K562 (cell line): ENCODE data around the gene SH3BP5L. TPM values are rescaled to one million over a fixed set of nuclear protein-coding genes. Genes with fewer than 3 reads are reported as not detected.

Experiments used
- ATAC-seq: fragments of 200-7000 bp; cut with Tn5 transposase; 3 replicates; pipeline ENCODE4 v1.9.1; 2020; ENCODE audit warnings: moderate library complexity
- BruUV-seq: library from RNA; stranded (reverse); fragments of 400-500 nt; replicated peaks from 2 replicates; lab custom pipeline; 2021; lab: Mats Ljungman, UMichigan
- CTCF ChIA-PET: fragments of 300-600 bp; formaldehyde crosslinking; extraction: SDS; loops from one replicate; lab custom pipeline; 2021; ENCODE audit warnings: low intra/inter-chr PET ratio; lab: Yijun Ruan, JAX
- POLR2A ChIA-PET: fragments of 300-600, 350-650 bp; sonication (Branson Sonifier 250); formaldehyde crosslinking; extraction: SDS; loops from one replicate; lab custom pipeline; 2021; ENCODE audit warnings: antibody characterized with exemption, inconsistent platforms; lab: Yijun Ruan, JAX
- DNase-seq, 4 experiments: peaks; one replicate each; pipeline versions ENCODE4 v3.0.0 to v3.0.0-alpha.2; 2011 to 2018; ENCODE audit warnings: low spot score in 3 of 4, mixed read lengths in 3 of 4; ENCODE audit errors: extremely low read depth in 1 of 4
- FAIRE-seq: peaks from 2 replicates; lab custom pipeline; 2011; peaks lifted over from hg19 to GRCh38; lab: Jason Lieb, UNC
- H2AFZ ChIP-seq: 2 replicates; pipeline ENCODE4 v1.6.0; 2011; ENCODE audit warnings: low read depth, low read length, control low read depth, inconsistent platforms
- H3K27ac ChIP-seq: fragments of 200-600 bp; 3 replicates; pipeline ENCODE4 v1.8.0; 2011; ENCODE audit warnings: low read depth, mild to moderate bottlenecking, control low read depth, inconsistent platforms, low read length, moderate library complexity, mixed read lengths; ENCODE audit errors: extremely low read depth
- H3K27me3 ChIP-seq, 2 experiments: fragments of 300-600 bp in 1 of 2; 2 replicates in 1 of 2; 3 replicates in 1 of 2; pipeline versions ENCODE4 v1.6.0 to v1.8.0; 2011; ENCODE audit warnings: inconsistent platforms in 2 of 2, low read length in 2 of 2, mild to moderate bottlenecking in 1 of 2, mixed read lengths in 1 of 2, moderate library complexity in 1 of 2; ENCODE audit not compliant: control insufficient read depth in 2 of 2, insufficient read depth in 2 of 2
- H3K36me3 ChIP-seq: fragments of 300-600 bp; 3 replicates; pipeline ENCODE4 v1.8.0; 2011; ENCODE audit warnings: mild to moderate bottlenecking, low read length, inconsistent platforms; ENCODE audit not compliant: control insufficient read depth, insufficient read depth
- H3K4me1 ChIP-seq, 2 experiments: fragments of 200-600 bp in 1 of 2; replicated peaks in 1 of 2; 2 replicates in 1 of 2; 3 replicates in 1 of 2; pipeline versions ENCODE4 v1.5.1 to v1.8.0; 2011; ENCODE audit warnings: inconsistent platforms in 2 of 2, low read length in 2 of 2, mild to moderate bottlenecking in 1 of 2, mixed read lengths in 1 of 2, moderate library complexity in 1 of 2; ENCODE audit not compliant: control insufficient read depth in 2 of 2, insufficient read depth in 2 of 2
- H3K4me2 ChIP-seq: 2 replicates; pipeline ENCODE4 v1.6.1; 2011; ENCODE audit warnings: low read length, control low read depth, inconsistent platforms, mixed read lengths; ENCODE audit not compliant: insufficient read depth
- H3K4me3 ChIP-seq: fragments of 200-600 bp; sonication (generic), shearing (Covaris generic); 2 replicates; pipeline ENCODE4 v1.5.1; 2016; ENCODE audit warnings: control low read depth, inconsistent platforms
- H3K79me2 ChIP-seq: fragments of 200-600 bp; 3 replicates; pipeline ENCODE4 v1.8.0; 2011; ENCODE audit warnings: low read length, inconsistent platforms; ENCODE audit not compliant: control insufficient read depth, insufficient read depth
- H3K9ac ChIP-seq, 2 experiments: 2 replicates each; pipeline versions ENCODE4 v1.6.0 to v1.6.1; 2011; ENCODE audit warnings: low read depth in 2 of 2, low read length in 2 of 2, control low read depth in 1 of 2, inconsistent platforms in 1 of 2, mild to moderate bottlenecking in 1 of 2, mixed read lengths in 1 of 2; ENCODE audit not compliant: insufficient read depth in 1 of 2
- H3K9me1 ChIP-seq: one replicate; pipeline ENCODE4 v1.6.0; 2011; ENCODE audit warnings: inconsistent platforms, mild to moderate bottlenecking, low read length, moderate library complexity; ENCODE audit not compliant: control insufficient read depth, insufficient read depth
- H3K9me3 ChIP-seq: replicated peaks from 2 replicates; pipeline ENCODE4 v1.5.1; 2011; ENCODE audit warnings: low read depth, low read length, inconsistent platforms; ENCODE audit not compliant: control insufficient read depth, insufficient read depth
- H4K20me1 ChIP-seq: replicated peaks from 2 replicates; pipeline ENCODE4 v1.6.1; 2011; ENCODE audit warnings: low read length, inconsistent platforms, mixed read lengths; ENCODE audit not compliant: control insufficient read depth, insufficient read depth
- CCNT2 ChIP-seq: IDR thresholded peaks from 2 replicates; pipeline ENCODE4 v1.6.1; 2011; ENCODE audit warnings: borderline replicate concordance, low read depth, mild to moderate bottlenecking, moderate library complexity, mixed read lengths, low read length; ENCODE audit not compliant: insufficient read length; ENCODE audit errors: extremely low read depth
- CREB3L1 ChIP-seq: fragments of 450-650 bp; IDR thresholded peaks from 2 replicates; pipeline ENCODE4 v1.6.1; 2014; ENCODE audit warnings: low read depth, mild to moderate bottlenecking, moderate library complexity, borderline replicate concordance
- FIP1L1 ChIP-seq: fragments of 200-400 bp; formaldehyde crosslinking; IDR thresholded peaks from 2 replicates; pipeline ENCODE4 v1.6.1; 2018; ENCODE audit warnings: mild to moderate bottlenecking, low read depth, low read length; ENCODE audit not compliant: poor library complexity, severe bottlenecking
- MYNN ChIP-seq, 2 experiments: sonication (generic); formaldehyde crosslinking in 1 of 2; IDR thresholded peaks; 2 replicates each; pipeline versions ENCODE4 v1.5.0 to v1.6.1; 2016 to 2020; ENCODE audit warnings: antibody characterized with exemption in 1 of 2, missing genetic modification reagents in 1 of 2
- POLR2AphosphoS2 ChIP-seq: IDR thresholded peaks from 2 replicates; pipeline ENCODE4 v1.6.1; 2012; ENCODE audit warnings: low read length, improper control_type of control experiment
- POLR2B ChIP-seq: fragments of 450-650 bp; IDR thresholded peaks from 2 replicates; pipeline ENCODE4 v1.6.1; 2018; ENCODE audit warnings: low read depth; ENCODE audit not compliant: partially characterized antibody
- POLR2G ChIP-seq: fragments of 200-400 bp; formaldehyde crosslinking; IDR thresholded peaks from 2 replicates; pipeline ENCODE4 v1.6.1; 2017; ENCODE audit warnings: low read depth, mild to moderate bottlenecking, antibody characterized with exemption, low read length, moderate library complexity
- POLR3G ChIP-seq: IDR thresholded peaks from 2 replicates; pipeline ENCODE4 v1.6.1; 2011; ENCODE audit not compliant: insufficient read length, insufficient replicate concordance; ENCODE audit errors: extremely low read depth
- RFX5 ChIP-seq: IDR thresholded peaks from 2 replicates; pipeline ENCODE4 v1.6.1; 2011; ENCODE audit warnings: low read depth, mild to moderate bottlenecking, improper control_type of control experiment, low read length
- SIRT6 ChIP-seq: IDR thresholded peaks from one replicate; pipeline ENCODE4 v1.6.1; 2012; ENCODE audit warnings: low read depth, mild to moderate bottlenecking, control low read depth, inconsistent platforms, low read length, moderate library complexity
- SUPT5H ChIP-seq: fragments of 450-650 bp; IDR thresholded peaks from 2 replicates; pipeline ENCODE4 v1.6.1; 2016
- TFAP4 ChIP-seq: sonication (generic); formaldehyde crosslinking; IDR thresholded peaks from 2 replicates; pipeline ENCODE4 v1.8.0; 2022; ENCODE audit warnings: missing genetic modification reagents, mild to moderate bottlenecking, moderate library complexity, borderline replicate concordance
- THRB ChIP-seq: fragments of 450-650 bp; formaldehyde crosslinking; conservative IDR thresholded peaks from 2 replicates; pipeline ENCODE4 v1.4.0; 2022; ENCODE audit warnings: mild to moderate bottlenecking, missing genetic modification characterization
- ZNF12 ChIP-seq: sonication (generic); formaldehyde crosslinking; IDR thresholded peaks from 2 replicates; pipeline ENCODE4 v1.4.0; 2020; ENCODE audit warnings: mild to moderate bottlenecking, missing genetic modification reagents
- ZNF175 ChIP-seq: fragments of 200-800 bp; sonication (Bioruptor generic); IDR thresholded peaks from 2 replicates; pipeline ENCODE4 v1.6.1; 2016; ENCODE audit warnings: low read depth, mild to moderate bottlenecking, missing genetic modification characterization, missing compliant biosample characterization
- ZNF347 ChIP-seq: fragments of 450-650 bp; formaldehyde crosslinking; IDR thresholded peaks from 2 replicates; pipeline ENCODE4 v1.4.0; 2020; ENCODE audit warnings: low read depth, mild to moderate bottlenecking, moderate library complexity
- ZNF431 ChIP-seq: sonication (generic); formaldehyde crosslinking; IDR thresholded peaks from 2 replicates; pipeline ENCODE4 v1.8.0; 2022; ENCODE audit warnings: mild to moderate bottlenecking, missing genetic modification reagents
- WGBS: fragments of 100-300 bp; shearing (Covaris generic); methylation state at CpG from one replicate; pipeline ENCODE4 v1.1.6; 2016; ENCODE audit warnings: low coverage, mixed read lengths; ENCODE audit not compliant: insufficient coverage; ENCODE audit errors: missing lambda C conversion rate; 5-methylcytosine and 5-hydroxymethylcytosine counted together
- in situ Hi-C: fragments of 300-500 bp; cut with MboI; formaldehyde crosslinking; loops from 4 replicates; pipeline ENCODE4 v1.15.0; 2018; ENCODE audit warnings: inconsistent platforms, mixed read lengths
- intact Hi-C: fragments of 100-400 bp; cut with micrococcal nuclease; formaldehyde crosslinking; loops from 2 replicates; pipeline ENCODE4 v1.14.2; 2022
- polyA plus RNA-seq, 8 experiments: library from polyadenylated mRNA; depleted of rRNA in 4 of 8; stranded (reverse) in 5 of 8; unstranded in 3 of 8; fragments of >200 nt; fragmentation: Nextera tagmentation in 2 of 8; fragmentation: Illumina TruSeq in 1 of 8; extraction: Ambion mirVana in 2 of 8; extraction: Trizol in 1 of 8; gene quantifications; 2 replicates each; pipeline versions ENCODE4 v1.2.1 to v1.2.3, GENCODE V29; 2011 to 2014; ENCODE audit warnings: inconsistent platforms in 1 of 8, missing spikeins in 1 of 8
- total RNA-seq, 7 experiments: library from RNA; depleted of rRNA in 6 of 7; stranded (reverse); fragments of >200 nt in 6 of 7; fragmentation: Illumina TruSeq in 2 of 7; extraction: Trizol in 2 of 7; gene quantifications; 2 replicates each; pipeline versions ENCODE4 v1.2.1 to v1.2.3, GENCODE V29; 2011 to 2021; ENCODE audit warnings: low replicate concordance in 1 of 7

Gene SH3BP5L
- total and polyA plus RNA-seq, 9 of the 15 experiments (the other 6 are each of a cell fraction or from before 2014, with no cell fraction given) = 1.9 to 26.5 (median 15.8) TPM

GRCh38 chr1:248850536-248851251 lies 25.0 kb upstream of the SH3BP5L start (continued):
- TF ChIP-seq THRB (no peak), SIRT6 (peak; percentile 36), FIP1L1 (no peak), SUPT5H (0 out of 2 replicates have a peak, but pooled peaks have one; percentile 15)

GRCh38 chr1:248850124-248850523 lies 24.4 kb upstream of the SH3BP5L start:
- peaks cover 13 to 26% of the 10 kb centered on the region in 2 experiments; a peak in 4 of 5 replicates for H3K4me1 ChIP-seq
- no peaks in the 10 kb centered on the region for H3K9me3 ChIP-seq
- H2AFZ ChIP-seq = no peak overlapping the region
- peaks cover 4% of the 10 kb centered on the region; the same call in 1 of the 2 replicates for H4K20me1 ChIP-seq
- H3K9ac ChIP-seq = peak overlapping the region in 1 of 2 experiments; percentile 31; a peak in 2 of 4 replicates
- TSS peak; percentile 31 for BruUV-seq
- POLR2A ChIA-PET = interaction anchor here (0.8 to 2.5 kb wide), 3 partner anchors 9 to 67 kb away, joined by 3 to 14 read pairs (median 9); partner anchors contain the start of genes ZNF672 and ZNF692
- no peak overlapping the region for H3K27ac ChIP-seq
- DNase-seq = no peak
- H3K4me2 ChIP-seq = no peak overlapping the region
- no peak overlapping the region for H3K4me3 ChIP-seq
- H3K79me2 ChIP-seq = peaks cover 24% of the 10 kb centered on the region
- peaks cover 3% of the 10 kb centered on the region for H3K9me1 ChIP-seq
- WGBS = 100% methylated on average over 7 of the region's 9 CpGs
- CTCF ChIA-PET = no interaction called here
- in situ Hi-C loops = no loop called here
- FAIRE-seq = no peak
- no peaks in the 10 kb centered on the region for H3K27me3 ChIP-seq
- ATAC-seq = peak; percentile 26
- intact Hi-C loops = no loop called here
- H3K36me3 ChIP-seq = peaks cover 99% of the 10 kb centered on the region
- no peak for TF ChIP-seq ZNF431 (CRISPR knock-in tag)
- no peak for TF ChIP-seq ZNF175 (CRISPR knock-in tag)
- TF ChIP-seq POLR2B = peak; percentile 34
- TF ChIP-seq ZNF347 (CRISPR knock-in tag) = no peak
- 0 out of 2 replicates have a peak, but pooled peaks have one; percentile 38 for TF ChIP-seq MYNN (IDR thresholded peaks at IDR 0.05)
- TF ChIP-seq MYNN (CRISPR knock-in tag; IDR thresholded peaks at IDR 0.05) = no peak
- TF ChIP-seq TFAP4 = no peak
- no peak for TF ChIP-seq POLR3G
- TF ChIP-seq CREB3L1 = no peak
- TF ChIP-seq POLR2G = peak; percentile 69
- TF ChIP-seq POLR2AphosphoS2 = peak; percentile 50; the same call in 1 of the 2 replicates
- TF ChIP-seq CCNT2 = no peak
- TF ChIP-seq RFX5 = no peak
- no peak for TF ChIP-seq ZNF12
